Measurements from ENCODE around the gene LRRC8A. TPM values are rescaled to one million over a fixed set of nuclear protein-coding genes. Genes with fewer than 3 reads are reported as not detected.
A peak's percentile ranks its signal among the peaks of the same experiment; 100 is the strongest.

Gene LRRC8A
- total RNA-seq, 4 donors from 2014 or later = 38.1 to 95.1 (median 49.9) TPM

DNA sequence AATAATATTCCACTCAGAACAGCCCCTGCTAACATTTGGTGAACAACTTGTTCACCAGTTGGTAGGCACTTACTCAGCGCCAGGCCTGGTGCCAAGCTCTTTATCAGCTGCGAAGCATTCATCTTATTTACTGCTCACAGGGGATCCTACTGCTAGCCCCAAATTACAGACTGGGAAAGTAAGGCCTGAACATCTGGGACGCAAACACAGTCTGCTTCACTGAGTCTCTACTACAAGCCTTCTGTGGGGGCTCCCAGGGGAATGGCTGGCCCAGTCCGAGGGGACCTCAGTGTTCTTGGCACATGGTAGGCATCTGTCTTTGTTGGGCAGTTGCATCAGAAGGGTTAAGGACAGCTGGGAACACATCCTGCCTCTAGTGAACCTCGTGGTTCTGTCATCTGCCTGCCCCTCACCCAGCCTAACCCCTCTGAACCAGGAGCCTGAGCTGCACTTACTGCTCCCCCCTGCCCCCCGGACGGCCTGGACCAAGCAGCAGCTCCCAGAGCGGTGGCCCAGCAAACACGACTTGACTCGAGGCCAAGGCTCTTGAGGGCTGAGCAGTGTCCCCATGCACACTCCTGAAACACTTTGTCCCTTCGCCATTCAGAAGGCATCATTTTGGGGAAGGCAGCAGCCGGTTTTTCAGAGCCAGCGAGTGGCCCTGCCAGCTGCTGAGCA lies 38.6 kb downstream of the LRRC8A start, which contains the start of gene PHYHD1:
PHYHD1 (plus strand) TSS at position 602 of the 678 bp plus-strand sequence. CDS start 1,342 bp downstream, outside the sequence.
- Histone ChIP-seq H3K9me3 (no peaks in the 10 kb centered on the region), H3K4me1 (peaks cover 0 to 78% (median 41%) of the 10 kb centered on the region in 3 donors), H3K4me3 (peak within 1 kb of the TSS; percentile 69 to 83), H3K27ac (peak within 1 kb of the TSS; percentile 80 to 89 (median 84)), H3K27me3 (no peaks in the 10 kb centered on the region), H3K36me3 (peaks cover 0 to 28% of the 10 kb centered on the region in 2 donors)
- TF ChIP-seq POLR2AphosphoS5 (IDR thresholded peaks at IDR 0.05) (peak; percentile 70), EP300 (IDR thresholded peaks at IDR 0.05) (no peak), POLR2A (IDR thresholded peaks at IDR 0.05) (no peak)
- TF ChIP-seq, protein P1, sequence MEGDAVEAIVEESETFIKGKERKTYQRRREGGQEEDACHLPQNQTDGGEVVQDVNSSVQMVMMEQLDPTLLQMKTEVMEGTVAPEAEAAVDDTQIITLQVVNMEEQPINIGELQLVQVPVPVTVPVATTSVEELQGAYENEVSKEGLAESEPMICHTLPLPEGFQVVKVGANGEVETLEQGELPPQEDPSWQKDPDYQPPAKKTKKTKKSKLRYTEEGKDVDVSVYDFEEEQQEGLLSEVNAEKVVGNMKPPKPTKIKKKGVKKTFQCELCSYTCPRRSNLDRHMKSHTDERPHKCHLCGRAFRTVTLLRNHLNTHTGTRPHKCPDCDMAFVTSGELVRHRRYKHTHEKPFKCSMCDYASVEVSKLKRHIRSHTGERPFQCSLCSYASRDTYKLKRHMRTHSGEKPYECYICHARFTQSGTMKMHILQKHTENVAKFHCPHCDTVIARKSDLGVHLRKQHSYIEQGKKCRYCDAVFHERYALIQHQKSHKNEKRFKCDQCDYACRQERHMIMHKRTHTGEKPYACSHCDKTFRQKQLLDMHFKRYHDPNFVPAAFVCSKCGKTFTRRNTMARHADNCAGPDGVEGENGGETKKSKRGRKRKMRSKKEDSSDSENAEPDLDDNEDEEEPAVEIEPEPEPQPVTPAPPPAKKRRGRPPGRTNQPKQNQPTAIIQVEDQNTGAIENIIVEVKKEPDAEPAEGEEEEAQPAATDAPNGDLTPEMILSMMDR (IDR thresholded peaks at IDR 0.05) = no peak
- peak; percentile 4 for ATAC-seq
- WGBS, 2 donors (ENCODE audit: low coverage in 1 of 2) = 53 to 59% methylated on average over 3 to 8 of the region's 13 CpGs

DNA sequence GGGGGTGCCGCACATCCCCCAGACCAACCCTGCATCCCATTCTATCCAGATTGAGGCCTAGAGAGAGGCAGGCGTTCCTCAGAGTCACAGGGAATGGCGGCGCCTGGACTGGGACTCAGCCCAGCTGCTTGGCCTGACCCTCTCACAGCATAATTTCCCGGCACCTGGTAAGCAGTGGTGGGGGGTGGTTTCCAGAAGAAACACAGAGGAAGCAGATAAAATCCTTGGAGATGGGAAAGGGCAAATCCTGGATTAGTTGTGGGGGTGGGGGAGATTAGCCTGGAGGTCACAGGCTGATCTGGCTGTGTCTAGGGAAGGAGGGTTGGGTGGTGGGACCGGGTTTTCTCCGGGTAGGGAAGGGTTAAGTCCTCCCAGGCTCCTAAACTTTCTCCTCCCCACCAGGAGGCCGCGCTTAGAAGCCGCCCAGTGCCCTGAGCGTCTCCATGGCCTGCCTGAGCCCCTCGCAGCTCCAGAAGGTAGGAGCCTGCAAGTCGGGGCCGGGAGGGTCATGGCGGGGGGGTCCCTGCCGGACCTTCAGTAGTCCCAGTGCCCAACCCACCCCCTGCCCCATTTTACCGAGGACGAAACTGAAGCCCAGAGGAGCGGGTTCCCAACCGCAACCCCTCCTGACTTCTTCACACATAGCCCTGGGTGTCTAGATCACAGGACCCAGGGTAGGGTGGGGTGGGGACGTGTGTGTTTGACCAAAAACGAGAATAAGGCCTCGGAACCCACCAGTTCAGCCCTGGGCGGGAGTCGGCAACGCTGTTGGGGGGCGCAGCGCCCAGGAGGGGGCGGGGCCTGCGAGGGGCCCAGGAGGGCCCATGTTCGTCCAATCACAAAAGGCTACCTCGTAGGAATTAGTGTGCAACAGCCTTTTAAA lies 40.2 kb downstream of the LRRC8A start:
- H3K4me1 ChIP-seq = peaks cover 0 to 62% (median 26%) of the 10 kb centered on the region in 3 donors

DNA sequence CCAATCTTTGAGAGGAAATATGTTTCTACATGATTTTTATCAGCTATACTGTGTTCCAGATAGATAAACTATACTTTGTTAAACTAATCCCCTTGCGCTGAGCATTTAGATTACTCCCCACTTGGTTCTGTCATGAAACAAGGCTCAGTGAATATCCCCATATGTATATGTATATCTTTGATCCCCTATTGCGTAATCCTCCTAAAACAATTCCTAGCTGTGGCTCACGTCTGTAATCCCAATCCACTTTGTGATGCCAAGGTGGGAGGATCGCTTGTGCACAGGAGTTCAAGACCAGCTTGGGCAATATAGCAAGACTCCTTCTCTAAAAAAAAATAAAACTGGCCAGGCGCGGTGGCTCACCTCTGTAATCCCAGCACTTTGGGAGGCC lies 41.6 kb downstream of the LRRC8A start:
- H3K27ac ChIP-seq = peak overlapping the region in 1 of 4 donors; percentile 35
- peak overlapping the region in 1 of 2 donors; percentile 69 for H3K4me3 ChIP-seq
- 78 to 90% methylated on average over 3 to 5 of the region's 6 CpGs for WGBS, 2 donors (ENCODE audit: low coverage in 1 of 2)
- no peaks in the 10 kb centered on the region for H3K9me3 ChIP-seq
- ATAC-seq = no peak
- peaks cover 0 to 64% (median 21%) of the 10 kb centered on the region in 3 donors for H3K4me1 ChIP-seq
- H3K36me3 ChIP-seq = peaks cover 0 to 19% of the 10 kb centered on the region in 2 donors
- H3K27me3 ChIP-seq = no peaks in the 10 kb centered on the region
- TF ChIP-seq EP300 (IDR thresholded peaks at IDR 0.05) (no peak), POLR2AphosphoS5 (IDR thresholded peaks at IDR 0.05) (no peak), POLR2A (IDR thresholded peaks at IDR 0.05) (no peak)
- TF ChIP-seq, protein P1 (IDR thresholded peaks at IDR 0.05) = no peak

More for the DNA sequence above, 40.2 kb downstream of the LRRC8A start:
- 0 to 4% methylated on average over 3 to 7 of the region's 32 CpGs for WGBS, 2 donors (ENCODE audit: low coverage in 1 of 2)
- Histone ChIP-seq H3K27me3 (no peaks in the 10 kb centered on the region), H3K9me3 (no peaks in the 10 kb centered on the region), H3K36me3 (peaks cover 0 to 25% of the 10 kb centered on the region in 2 donors), H3K27ac (peak overlapping the region; percentile 80 to 89 (median 84)), H3K4me3 (peak overlapping the region; percentile 69 to 83)
- ATAC-seq = peak; percentile 84
- TF ChIP-seq POLR2A (IDR thresholded peaks at IDR 0.05) (peak in 1 of 2 donors; percentile 0), EP300 (IDR thresholded peaks at IDR 0.05) (no peak), POLR2AphosphoS5 (IDR thresholded peaks at IDR 0.05) (peak; percentile 17)
- TF ChIP-seq, protein P1 (IDR thresholded peaks at IDR 0.05) = peak in 1 of 4 experiments; percentile 31

DNA sequence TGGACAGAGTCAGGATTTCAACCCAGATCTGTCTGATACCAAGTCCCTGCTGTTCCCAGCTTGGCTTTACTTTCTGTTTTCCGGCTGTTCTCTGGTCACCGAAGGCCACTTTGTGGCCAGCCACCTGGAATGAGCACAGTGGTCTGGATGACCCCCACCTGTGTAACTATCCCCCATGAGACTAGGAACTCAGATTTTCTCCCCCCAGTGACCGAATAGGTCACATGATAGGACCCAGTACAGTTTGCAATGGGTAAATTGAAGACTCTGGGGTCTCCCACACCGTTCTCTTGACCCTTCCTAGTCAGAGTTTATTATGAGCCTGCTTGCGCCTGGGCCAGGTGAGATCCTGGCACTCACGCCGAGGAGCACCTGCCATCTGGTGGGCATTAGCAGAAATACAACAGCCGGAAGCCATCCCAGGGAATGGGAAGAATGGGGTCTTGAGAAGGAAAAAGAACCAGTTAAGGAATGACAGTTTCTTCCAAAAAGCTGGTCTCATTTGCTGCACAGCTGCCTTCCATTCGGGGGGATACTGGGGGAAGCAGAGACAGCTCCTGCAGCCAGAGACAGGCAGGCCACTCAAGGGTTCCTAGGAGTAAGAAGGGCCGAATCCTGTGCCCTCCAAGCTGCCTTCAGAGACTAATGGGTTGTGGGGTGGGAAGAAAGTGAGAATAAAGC lies 45.9 kb downstream of the LRRC8A start:
- ATAC-seq = peak; percentile 66
- H3K4me3 ChIP-seq = no peak overlapping the region
- H3K27me3 ChIP-seq = no peaks in the 10 kb centered on the region
- H3K4me1 ChIP-seq = peaks cover 0 to 21% (median 5%) of the 10 kb centered on the region in 3 donors
- 0 to 45% methylated on average over 1 to 5 of the region's 10 CpGs for WGBS, 2 donors (ENCODE audit: low coverage in 1 of 2)
- H3K36me3 ChIP-seq = peaks cover 0 to 10% of the 10 kb centered on the region in 2 donors
- TF ChIP-seq, protein P1 (IDR thresholded peaks at IDR 0.05) = peak in 3 of 4 experiments; percentile 87 to 93 (median 89)
- TF ChIP-seq EP300 (IDR thresholded peaks at IDR 0.05) = no peak
- H3K9me3 ChIP-seq = no peaks in the 10 kb centered on the region
- H3K27ac ChIP-seq = no peak overlapping the region
